Measurements from ENCODE around the gene BLOC1S5.

GRCh38 chr6:7992002-7992815 lies 72.0 kb downstream of the BLOC1S5 start:
- TF ChIP-seq CTCF (IDR thresholded peaks at IDR 0.05; ENCODE audit: low read length) (peak; percentile 72), EZH2 (optimal IDR thresholded peaks at IDR 0.05; ENCODE audit: low read depth, low read length) (no peak), EZH2phosphoT487 (IDR thresholded peaks at IDR 0.05; ENCODE audit: low read length) (no peak)
